ENCODE measurements around the gene ADGRG3. TPM values are rescaled to one million over a fixed set of nuclear protein-coding genes. Genes with fewer than 3 reads are reported as not detected.

Gene ADGRG3
- total and polyA plus RNA-seq, 4 donors = 0.08 to 3.9 (median 0.54) TPM

DNA sequence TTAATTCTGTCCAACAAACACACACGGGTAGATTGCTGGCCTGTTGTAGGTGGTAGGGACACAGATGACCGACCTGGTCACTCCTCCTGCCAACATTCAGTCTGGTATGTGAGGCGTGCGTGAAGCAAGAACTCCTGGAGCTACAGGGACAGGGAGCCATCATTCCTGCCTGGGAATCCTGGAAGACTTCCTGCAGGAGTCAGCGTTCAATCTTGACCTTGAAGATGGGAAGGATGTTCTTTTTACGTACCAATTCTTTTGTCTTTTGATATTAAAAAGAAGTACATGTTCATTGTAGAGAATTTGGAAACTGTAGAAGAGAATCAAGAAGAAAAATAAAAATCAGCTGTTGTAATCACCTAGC lies 3.5 kb upstream of the ADGRG3 start:
- ATAC-seq (ENCODE audit: low FRiP score) (no peak), DNase-seq (no peak)
- H3K9me3 ChIP-seq (ENCODE audit: control insufficient read depth, low read length) = no peaks in the 10 kb centered on the region
- H3K27ac ChIP-seq (ENCODE audit: low read depth in 1 of 2, low read length in 2 of 2) = no peak overlapping the region
- H3K4me1 ChIP-seq (ENCODE audit: control insufficient read depth in 1 of 2, insufficient read depth in 2 of 2, low read length in 2 of 2) = no peaks in the 10 kb centered on the region
- no peaks in the 10 kb centered on the region for H3K36me3 ChIP-seq (ENCODE audit: control insufficient read depth in 1 of 2, insufficient read depth in 2 of 2, low read length in 1 of 2)
- WGBS, 2 donors = 80 to 85% methylated on average over 6 of the region's 6 CpGs
- intact Hi-C loops (cut with DNase I) = no loop called here
- H3K27me3 ChIP-seq (ENCODE audit: control insufficient read depth in 1 of 2, insufficient read depth in 2 of 2, low read length in 1 of 2) = no peaks in the 10 kb centered on the region
- no peak overlapping the region for H3K4me3 ChIP-seq (ENCODE audit: low read length in 2 of 2)

DNA sequence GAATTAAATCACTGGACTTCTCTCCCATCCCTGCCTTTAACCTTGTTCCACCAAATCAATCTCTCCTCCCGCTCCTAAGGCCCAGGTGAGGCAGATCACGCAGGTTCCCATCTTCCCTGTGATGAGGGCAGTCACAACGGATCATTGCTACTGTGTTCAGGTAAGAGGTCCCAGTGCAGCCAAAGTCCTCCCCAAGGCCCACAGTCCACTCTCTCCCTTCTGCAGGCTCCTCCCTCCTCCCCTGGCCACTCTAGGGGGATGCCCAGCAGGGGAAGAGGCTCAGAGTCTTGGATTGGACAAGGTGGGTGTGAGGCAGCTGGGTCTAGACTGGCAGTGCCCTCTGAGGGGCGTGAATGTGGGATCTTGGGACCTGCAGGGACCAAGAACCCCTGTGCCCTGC lies 2.6 kb upstream of the ADGRG3 start:
- intact Hi-C loops (cut with DNase I) = no loop called here
- H3K27me3 ChIP-seq (ENCODE audit: control insufficient read depth in 1 of 2, insufficient read depth in 2 of 2, low read length in 1 of 2) = no peaks in the 10 kb centered on the region
- no peaks in the 10 kb centered on the region for H3K36me3 ChIP-seq (ENCODE audit: control insufficient read depth in 1 of 2, insufficient read depth in 2 of 2, low read length in 1 of 2)
- no peak for ATAC-seq (ENCODE audit: low FRiP score)
- H3K9me3 ChIP-seq (ENCODE audit: control insufficient read depth, low read length) = no peaks in the 10 kb centered on the region
- no peak overlapping the region for H3K4me3 ChIP-seq (ENCODE audit: low read length in 2 of 2)
- H3K4me1 ChIP-seq (ENCODE audit: control insufficient read depth in 1 of 2, insufficient read depth in 2 of 2, low read length in 2 of 2) = no peaks in the 10 kb centered on the region
- WGBS, 2 donors = 64 to 68% methylated on average over 4 of the region's 4 CpGs
- no peak overlapping the region for H3K27ac ChIP-seq (ENCODE audit: low read depth in 1 of 2, low read length in 2 of 2)
- no peak for DNase-seq

DNA sequence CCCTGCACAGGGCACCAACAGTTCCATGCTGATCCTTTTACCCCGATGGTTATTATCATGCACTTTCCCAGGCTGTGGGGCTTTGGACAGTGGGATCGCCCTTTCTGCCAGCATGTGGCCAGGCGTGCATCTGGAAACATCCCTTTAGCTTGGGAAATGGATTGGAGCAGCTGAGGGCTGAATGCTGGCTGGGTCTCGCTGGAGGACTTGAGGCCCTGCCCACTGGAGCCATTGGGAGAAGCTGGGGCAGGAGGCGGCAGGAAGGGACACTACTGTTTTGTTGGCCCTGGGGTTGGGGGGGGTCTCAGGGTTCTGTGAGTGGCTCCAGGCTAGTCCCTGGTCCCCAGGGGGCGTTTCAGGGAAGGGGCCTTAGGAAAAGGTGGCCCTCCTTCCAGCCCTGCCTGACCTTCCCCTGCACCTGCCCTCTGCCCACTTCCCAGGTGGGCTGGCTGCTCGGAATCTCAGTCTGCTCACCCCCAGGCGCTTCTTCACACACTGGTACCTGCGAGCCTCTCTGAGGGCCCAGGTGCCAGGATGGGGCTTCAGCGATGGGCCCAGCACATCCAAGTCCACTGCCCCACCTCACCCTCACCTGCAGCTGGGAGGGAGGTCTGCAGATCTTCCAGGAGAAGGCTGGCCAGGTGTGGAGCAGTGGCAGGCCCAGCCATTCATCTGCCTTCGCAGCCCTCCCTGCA lies 1.6 kb upstream of the ADGRG3 start:
- H3K4me1 ChIP-seq (ENCODE audit: control insufficient read depth in 1 of 2, insufficient read depth in 2 of 2, low read length in 2 of 2) = no peaks in the 10 kb centered on the region
- intact Hi-C loops (cut with DNase I) = no loop called here
- 87 to 88% methylated on average over 11 of the region's 11 CpGs for WGBS, 2 donors

DNA sequence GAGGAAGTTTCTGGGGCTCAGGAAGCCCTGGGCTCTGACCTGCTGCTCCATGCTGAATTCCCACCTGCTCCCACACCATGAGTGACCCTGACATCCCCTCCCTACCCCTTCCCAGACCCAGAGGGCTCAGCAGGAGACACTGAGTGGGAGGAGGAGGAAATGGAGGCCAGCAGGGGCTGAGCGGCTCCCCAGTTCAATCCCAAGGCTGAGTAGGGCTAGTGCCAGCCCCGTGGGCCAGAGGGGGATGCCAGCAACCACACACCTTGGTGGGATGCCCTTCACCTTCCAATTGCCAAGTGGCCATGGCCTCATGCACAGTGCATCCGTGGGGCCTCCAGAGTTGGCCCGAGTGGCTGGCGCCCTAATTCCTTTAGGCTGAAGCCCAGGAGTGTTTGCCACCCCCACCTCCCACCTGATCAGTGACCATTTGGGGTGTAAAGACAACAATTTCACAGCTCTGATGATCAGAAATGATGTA lies 1.0 kb upstream of the ADGRG3 start:
- Histone ChIP-seq H3K27ac (ENCODE audit: low read depth in 1 of 2, low read length in 2 of 2) (no peak overlapping the region), H3K9me3 (ENCODE audit: control insufficient read depth, low read length) (no peaks in the 10 kb centered on the region), H3K36me3 (ENCODE audit: control insufficient read depth in 1 of 2, insufficient read depth in 2 of 2, low read length in 1 of 2) (no peaks in the 10 kb centered on the region), H3K27me3 (ENCODE audit: control insufficient read depth in 1 of 2, insufficient read depth in 2 of 2, low read length in 1 of 2) (no peaks in the 10 kb centered on the region), H3K4me3 (ENCODE audit: low read length in 2 of 2) (no peak overlapping the region), H3K4me1 (ENCODE audit: control insufficient read depth in 1 of 2, insufficient read depth in 2 of 2, low read length in 2 of 2) (no peaks in the 10 kb centered on the region)
- intact Hi-C loops (cut with DNase I) = no loop called here
- WGBS, 2 donors = 89 to 93% methylated on average over 5 of the region's 5 CpGs
- DNase-seq (no peak), ATAC-seq (ENCODE audit: low FRiP score) (peak; percentile 3)

More for the DNA sequence above, 1.6 kb upstream of the ADGRG3 start:
- Histone ChIP-seq H3K36me3 (ENCODE audit: control insufficient read depth in 1 of 2, insufficient read depth in 2 of 2, low read length in 1 of 2) (no peaks in the 10 kb centered on the region), H3K9me3 (ENCODE audit: control insufficient read depth, low read length) (no peaks in the 10 kb centered on the region), H3K4me3 (ENCODE audit: low read length in 2 of 2) (no peak overlapping the region), H3K27ac (ENCODE audit: low read depth in 1 of 2, low read length in 2 of 2) (no peak overlapping the region), H3K27me3 (ENCODE audit: control insufficient read depth in 1 of 2, insufficient read depth in 2 of 2, low read length in 1 of 2) (no peaks in the 10 kb centered on the region)
- DNase-seq (peak in 1 of 2 donors; percentile 36), ATAC-seq (ENCODE audit: low FRiP score) (no peak)

DNA sequence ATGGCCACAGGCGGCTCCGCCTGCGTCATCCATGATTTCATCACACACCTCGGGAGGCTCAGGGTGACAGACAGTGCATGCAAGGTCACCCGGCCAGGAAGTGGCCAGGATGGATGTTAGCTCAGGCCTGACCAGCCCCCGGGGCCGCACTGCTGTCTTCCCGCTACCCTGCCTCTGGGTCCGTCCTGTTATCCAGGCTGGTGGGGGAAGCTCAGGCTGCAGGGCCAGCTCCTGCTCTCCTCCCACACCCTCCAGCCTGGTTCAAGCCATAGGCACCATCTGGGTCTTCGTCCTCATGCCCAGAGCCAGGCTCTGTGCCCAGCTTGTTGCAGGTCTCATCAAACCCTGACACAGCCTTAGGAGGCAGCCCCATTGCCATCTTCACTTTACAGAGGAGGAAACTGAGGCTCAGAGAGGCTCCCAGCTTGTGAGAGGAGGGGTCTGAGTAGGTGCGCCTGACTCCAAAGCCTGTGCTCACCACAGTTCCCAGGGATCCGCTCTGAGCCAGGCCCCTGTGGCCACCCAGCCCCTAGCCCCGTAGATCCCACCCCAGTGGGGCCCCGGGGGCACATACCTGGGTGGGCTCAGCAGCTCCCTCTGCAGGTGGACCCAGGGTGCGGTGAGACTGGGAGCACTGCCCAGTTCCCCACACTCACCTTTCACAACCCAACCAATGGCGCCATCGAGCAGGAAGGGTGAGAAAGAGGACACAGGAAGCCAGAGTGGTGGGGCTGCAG lies 412 bp upstream of the ADGRG3 start:
- Histone ChIP-seq H3K27me3 (ENCODE audit: control insufficient read depth in 1 of 2, insufficient read depth in 2 of 2, low read length in 1 of 2) (no peaks in the 10 kb centered on the region), H3K27ac (ENCODE audit: low read depth in 1 of 2, low read length in 2 of 2) (no peak overlapping the region), H3K4me3 (ENCODE audit: low read length in 2 of 2) (no peak overlapping the region), H3K9me3 (ENCODE audit: control insufficient read depth, low read length) (no peaks in the 10 kb centered on the region), H3K36me3 (ENCODE audit: control insufficient read depth in 1 of 2, insufficient read depth in 2 of 2, low read length in 1 of 2) (no peaks in the 10 kb centered on the region), H3K4me1 (ENCODE audit: control insufficient read depth in 1 of 2, insufficient read depth in 2 of 2, low read length in 2 of 2) (no peaks in the 10 kb centered on the region)
- intact Hi-C loops (cut with DNase I) = no loop called here
- DNase-seq (peak in 1 of 2 donors; percentile 40), ATAC-seq (ENCODE audit: low FRiP score) (peak; percentile 44)
- 85 to 86% methylated on average over 17 of the region's 17 CpGs for WGBS, 2 donors

DNA sequence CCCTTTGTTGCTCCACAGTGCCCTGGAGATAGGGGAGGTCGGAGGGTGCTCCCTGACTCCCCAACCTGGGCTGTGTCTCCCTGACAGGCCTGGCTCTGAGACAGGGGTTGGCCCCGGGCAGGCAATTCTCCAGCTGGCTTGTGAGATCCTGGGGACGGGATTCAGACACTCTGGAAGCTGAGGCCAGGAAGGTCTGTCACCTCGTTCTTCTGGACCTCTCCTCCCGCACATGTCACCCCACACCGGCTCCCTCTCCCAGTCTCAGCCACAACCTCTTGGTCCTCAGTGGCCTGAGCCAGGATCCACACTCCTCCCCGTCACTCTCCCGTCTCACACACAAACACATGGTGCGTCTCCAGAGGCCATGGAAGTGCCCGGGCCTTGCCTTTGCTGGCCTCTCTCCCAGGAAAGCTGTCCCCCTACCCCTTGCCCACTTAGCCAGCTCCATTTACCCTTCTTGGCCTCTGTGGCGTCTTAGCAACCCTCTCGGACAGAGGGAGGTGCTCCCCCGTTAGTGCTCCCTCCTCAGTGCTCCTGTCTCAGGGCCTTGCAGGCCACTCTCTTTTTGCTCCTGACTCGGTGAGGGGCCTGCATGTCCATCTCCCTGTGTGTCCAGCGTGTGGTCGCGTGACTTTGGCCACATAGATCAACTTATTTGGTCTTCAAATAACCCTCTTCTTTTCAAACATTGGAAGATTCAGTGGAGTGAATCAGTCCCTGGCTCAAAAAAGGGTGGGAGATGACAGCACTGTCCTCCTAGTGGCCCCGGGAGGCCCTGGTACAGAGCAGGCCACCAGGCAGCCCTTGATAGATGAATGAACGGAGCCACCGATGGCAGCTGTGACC lies 747 bp downstream of the ADGRG3 start:
- Histone ChIP-seq H3K27ac (ENCODE audit: low read depth in 1 of 2, low read length in 2 of 2) (no peak overlapping the region), H3K9me3 (ENCODE audit: control insufficient read depth, low read length) (no peaks in the 10 kb centered on the region), H3K27me3 (ENCODE audit: control insufficient read depth in 1 of 2, insufficient read depth in 2 of 2, low read length in 1 of 2) (no peaks in the 10 kb centered on the region), H3K4me1 (ENCODE audit: control insufficient read depth in 1 of 2, insufficient read depth in 2 of 2, low read length in 2 of 2) (no peaks in the 10 kb centered on the region), H3K36me3 (ENCODE audit: control insufficient read depth in 1 of 2, insufficient read depth in 2 of 2, low read length in 1 of 2) (no peaks in the 10 kb centered on the region), H3K4me3 (ENCODE audit: low read length in 2 of 2) (no peak overlapping the region)
- intact Hi-C loops (cut with DNase I) = no loop called here
- ATAC-seq (ENCODE audit: low FRiP score) (peak; percentile 6), DNase-seq (no peak)
- WGBS, 2 donors = 83 to 87% methylated on average over 20 of the region's 20 CpGs

DNA sequence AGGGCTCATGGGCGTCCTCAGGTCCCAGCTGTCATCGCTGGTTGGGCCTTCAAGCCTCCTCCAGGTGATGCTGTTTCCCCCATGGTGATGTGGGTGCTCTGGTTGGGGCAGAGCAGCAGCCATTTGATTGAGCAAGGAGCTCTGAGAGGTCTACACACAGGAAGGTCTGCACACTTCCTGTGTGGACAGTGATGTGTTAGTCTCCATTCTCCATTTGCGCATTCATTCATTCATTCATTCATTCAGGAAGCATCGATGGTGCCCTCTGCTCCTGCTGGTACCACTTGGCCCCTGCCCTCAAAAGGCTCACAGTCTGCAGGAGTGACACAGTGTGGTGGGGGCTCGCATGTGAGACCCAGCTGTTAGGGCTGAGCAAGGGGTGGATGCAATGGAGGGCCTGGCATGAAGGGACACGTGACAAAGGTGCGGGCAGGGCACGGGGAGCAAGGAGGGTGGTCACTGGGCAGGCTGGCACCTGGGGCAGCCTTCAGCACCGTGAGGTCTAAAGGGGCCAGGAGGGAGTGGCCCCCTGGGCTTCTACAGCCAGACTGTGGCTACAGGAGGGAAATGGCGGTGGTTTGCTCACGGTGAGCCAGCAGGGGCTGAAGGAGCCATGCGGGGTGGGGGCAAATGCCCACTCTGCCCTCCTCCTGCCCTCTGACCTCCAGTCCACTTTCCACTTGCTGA lies 1.5 kb downstream of the ADGRG3 start:
- WGBS, 2 donors = 90 to 93% methylated on average over 12 of the region's 12 CpGs
- no peaks in the 10 kb centered on the region for H3K4me1 ChIP-seq (ENCODE audit: control insufficient read depth in 1 of 2, insufficient read depth in 2 of 2, low read length in 2 of 2)
- H3K36me3 ChIP-seq (ENCODE audit: control insufficient read depth in 1 of 2, insufficient read depth in 2 of 2, low read length in 1 of 2) = no peaks in the 10 kb centered on the region
- no peaks in the 10 kb centered on the region for H3K9me3 ChIP-seq (ENCODE audit: control insufficient read depth, low read length)
- intact Hi-C loops (cut with DNase I) = no loop called here
- no peak for ATAC-seq (ENCODE audit: low FRiP score)
- no peak overlapping the region for H3K27ac ChIP-seq (ENCODE audit: low read depth in 1 of 2, low read length in 2 of 2)
- no peak overlapping the region for H3K4me3 ChIP-seq (ENCODE audit: low read length in 2 of 2)
- no peaks in the 10 kb centered on the region for H3K27me3 ChIP-seq (ENCODE audit: control insufficient read depth in 1 of 2, insufficient read depth in 2 of 2, low read length in 1 of 2)
- no peak for DNase-seq

DNA sequence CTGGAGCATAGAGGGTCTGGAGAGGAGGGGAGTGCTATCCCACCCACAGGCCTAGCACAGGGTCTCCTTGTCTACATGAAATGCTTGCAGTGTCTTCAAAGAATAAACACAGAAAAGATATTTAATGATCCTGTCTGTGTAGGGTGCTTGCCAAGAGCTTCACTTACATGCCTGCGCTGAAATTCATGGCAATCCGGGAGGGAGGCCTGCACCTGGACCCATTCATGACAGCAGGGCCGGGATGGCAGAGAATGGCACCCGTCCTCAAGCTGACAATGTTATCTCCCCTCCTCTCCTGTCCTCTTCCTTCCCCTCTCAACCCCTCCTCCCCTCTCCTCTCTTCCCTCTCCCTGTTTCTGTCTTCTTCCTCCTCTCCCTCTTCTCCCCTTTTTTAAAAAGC lies 2.1 kb downstream of the ADGRG3 start:
- no peak for DNase-seq
- Histone ChIP-seq H3K4me3 (ENCODE audit: low read length in 2 of 2) (no peak overlapping the region), H3K27me3 (ENCODE audit: control insufficient read depth in 1 of 2, insufficient read depth in 2 of 2, low read length in 1 of 2) (no peaks in the 10 kb centered on the region), H3K27ac (ENCODE audit: low read depth in 1 of 2, low read length in 2 of 2) (no peak overlapping the region), H3K4me1 (ENCODE audit: control insufficient read depth in 1 of 2, insufficient read depth in 2 of 2, low read length in 2 of 2) (no peaks in the 10 kb centered on the region), H3K36me3 (ENCODE audit: control insufficient read depth in 1 of 2, insufficient read depth in 2 of 2, low read length in 1 of 2) (no peaks in the 10 kb centered on the region), H3K9me3 (ENCODE audit: control insufficient read depth, low read length) (no peaks in the 10 kb centered on the region)
- 67 to 73% methylated on average over 4 of the region's 4 CpGs for WGBS, 2 donors
- intact Hi-C loops (cut with DNase I) = no loop called here
- ATAC-seq (ENCODE audit: low FRiP score) = no peak

Measured in aorta (tissue), 5 donors.